ENCODE results near the gene PHPT1.

- TF ChIP-seq CTCF (IDR thresholded peaks at IDR 0.05; ENCODE audit: poor library complexity) (no peak), EZH2 (IDR thresholded peaks at IDR 0.05; ENCODE audit: borderline replicate concordance) (no peak), EZH2phosphoT487 (IDR thresholded peaks at IDR 0.05; ENCODE audit: low read depth, severe bottlenecking, unreplicated experiment) (no peak)
Measured at GRCh38 chr9:136856079-136856476, 6.9 kb downstream of the PHPT1 start.

Data from hepatocyte (in vitro differentiated cells).